Astrocyte of the cerebellum (primary cell): Measurements from ENCODE around the gene STX11.

ENCODE experiments used
- DNase-seq: peaks from one replicate; pipeline ENCODE4 v3.0.0-alpha.2; 2011; ENCODE audit warnings: low read depth
- H3K4me3 ChIP-seq: 2 replicates; pipeline ENCODE4 v1.5.1; 2011; ENCODE audit warnings: mild to moderate bottlenecking, low read depth, low read length, moderate library complexity
- CTCF ChIP-seq: IDR thresholded peaks from 2 replicates; pipeline ENCODE4 v1.5.1; 2012; ENCODE audit warnings: low read length, low read depth, moderate library complexity, mild to moderate bottlenecking; ENCODE audit errors: missing control alignments
- in situ Hi-C: cut with HindIII; loops from 2 replicates; pipeline ENCODE4 v1.10.0; 2017; ENCODE audit warnings: low sequenced_read_pairs

Gene STX11

GRCh38 chr6:144145541-144145940, 4.8 kb upstream of the STX11 start:
- in situ Hi-C loops = no loop called here
- DNase-seq = no peak
- H3K4me3 ChIP-seq = no peak overlapping the region
- no peak for TF ChIP-seq CTCF

- no peak overlapping the region for H3K4me3 ChIP-seq
- TF ChIP-seq CTCF = no peak
- peak; percentile 18 for DNase-seq
- in situ Hi-C loops = no loop called here
Observed at GRCh38 chr6:144148886-144149285, 1.4 kb upstream of the STX11 start.

GRCh38 chr6:144149558-144149893, 791 bp upstream of the STX11 start:
- no peak for TF ChIP-seq CTCF
- no peak for DNase-seq
- in situ Hi-C loops = no loop called here
- peak overlapping the region; percentile 72 for H3K4me3 ChIP-seq

GRCh38 chr6:144150710-144151657, 667 bp downstream of the STX11 start:
- in situ Hi-C loops = no loop called here
- peak; percentile 35 for TF ChIP-seq CTCF
- peak overlapping the region; percentile 72 for H3K4me3 ChIP-seq
- DNase-seq = no peak

GRCh38 chr6:144152334-144152900, 2.1 kb downstream of the STX11 start:
- DNase-seq = no peak
- in situ Hi-C loops = no loop called here
- H3K4me3 ChIP-seq = no peak overlapping the region
- TF ChIP-seq CTCF = no peak

- TF ChIP-seq CTCF = no peak
- DNase-seq = no peak
Observed at GRCh38 chr6:144153260-144153659, 2.9 kb downstream of the STX11 start.

More at GRCh38 chr6:144153260-144153659, 2.9 kb downstream of the STX11 start:
- H3K4me3 ChIP-seq = no peak overlapping the region
- in situ Hi-C loops = no loop called here
